ENCODE data around the gene KLHL35. TPM values are rescaled to one million over a fixed set of nuclear protein-coding genes. Genes with fewer than 3 reads are reported as not detected.

The KLHL35 gene
- total and polyA plus RNA-seq, 2 experiments from 2014 or later, result 2.2 to 3.4 TPM

DNA sequence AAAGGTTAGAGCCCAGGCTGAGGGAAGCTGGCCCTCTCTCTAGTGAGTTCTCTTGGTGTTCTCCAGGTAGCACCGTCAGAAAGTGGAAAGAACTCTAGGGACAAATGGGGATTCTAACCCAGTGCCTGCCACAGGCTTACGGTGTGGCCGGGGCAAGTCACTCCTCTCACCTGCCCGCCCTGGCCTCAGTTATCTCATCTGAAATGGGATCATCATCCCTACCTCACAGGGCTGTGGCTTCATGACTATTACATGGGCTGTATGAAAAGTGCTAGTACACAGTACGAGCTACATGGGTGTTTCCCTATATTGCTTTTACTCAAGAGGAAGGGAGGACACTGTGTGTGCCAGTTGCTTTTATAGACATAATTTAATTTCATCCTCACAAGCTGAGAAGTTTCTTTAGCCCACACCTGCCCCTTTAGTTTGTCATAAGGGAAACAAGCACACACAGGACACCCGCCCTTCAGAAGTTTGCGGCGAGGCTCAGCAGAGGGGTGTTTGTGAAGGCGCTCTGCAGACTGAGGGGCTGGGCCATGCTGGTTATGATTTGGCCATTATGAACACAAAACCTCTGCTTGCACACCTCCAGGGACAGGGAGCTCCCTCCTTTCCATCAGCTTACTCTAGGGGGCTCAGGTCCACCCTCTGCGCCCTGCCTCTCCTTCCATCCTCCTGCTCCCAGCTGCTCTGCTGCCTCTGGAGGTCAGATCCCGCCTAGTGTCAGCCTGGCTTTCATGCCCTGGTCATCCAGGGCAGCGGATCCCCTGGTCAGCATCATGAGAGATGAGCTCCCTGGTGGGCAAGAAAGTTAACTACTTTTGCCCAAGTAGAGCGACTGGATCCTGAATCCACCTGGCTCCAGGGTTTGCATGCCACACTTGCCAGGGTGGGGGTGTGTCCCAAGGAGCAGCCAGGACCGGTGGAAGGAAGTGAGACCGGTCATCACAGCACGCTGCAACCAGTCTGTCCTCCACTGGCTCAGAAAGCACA lies 1.2 kb downstream of the KLHL35 start:
- H3K4me3 ChIP-seq, result no peak overlapping the region
- TF ChIP-seq, protein P1, sequence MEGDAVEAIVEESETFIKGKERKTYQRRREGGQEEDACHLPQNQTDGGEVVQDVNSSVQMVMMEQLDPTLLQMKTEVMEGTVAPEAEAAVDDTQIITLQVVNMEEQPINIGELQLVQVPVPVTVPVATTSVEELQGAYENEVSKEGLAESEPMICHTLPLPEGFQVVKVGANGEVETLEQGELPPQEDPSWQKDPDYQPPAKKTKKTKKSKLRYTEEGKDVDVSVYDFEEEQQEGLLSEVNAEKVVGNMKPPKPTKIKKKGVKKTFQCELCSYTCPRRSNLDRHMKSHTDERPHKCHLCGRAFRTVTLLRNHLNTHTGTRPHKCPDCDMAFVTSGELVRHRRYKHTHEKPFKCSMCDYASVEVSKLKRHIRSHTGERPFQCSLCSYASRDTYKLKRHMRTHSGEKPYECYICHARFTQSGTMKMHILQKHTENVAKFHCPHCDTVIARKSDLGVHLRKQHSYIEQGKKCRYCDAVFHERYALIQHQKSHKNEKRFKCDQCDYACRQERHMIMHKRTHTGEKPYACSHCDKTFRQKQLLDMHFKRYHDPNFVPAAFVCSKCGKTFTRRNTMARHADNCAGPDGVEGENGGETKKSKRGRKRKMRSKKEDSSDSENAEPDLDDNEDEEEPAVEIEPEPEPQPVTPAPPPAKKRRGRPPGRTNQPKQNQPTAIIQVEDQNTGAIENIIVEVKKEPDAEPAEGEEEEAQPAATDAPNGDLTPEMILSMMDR (IDR thresholded peaks at IDR 0.05; ENCODE audit: low read depth, low read length), result no peak
- H3K9me3 ChIP-seq (ENCODE audit: low read depth), result no peaks in the 10 kb centered on the region
- H3K4me1 ChIP-seq (ENCODE audit: low read depth), result no peaks in the 10 kb centered on the region
- peaks cover 57% of the 10 kb centered on the region for H3K27me3 ChIP-seq
- no peaks in the 10 kb centered on the region for H3K36me3 ChIP-seq
- no peak for DNase-seq (ENCODE audit: low read depth in 1 of 2, low spot score in 1 of 2)
- H3K27ac ChIP-seq, result no peak overlapping the region

DNA sequence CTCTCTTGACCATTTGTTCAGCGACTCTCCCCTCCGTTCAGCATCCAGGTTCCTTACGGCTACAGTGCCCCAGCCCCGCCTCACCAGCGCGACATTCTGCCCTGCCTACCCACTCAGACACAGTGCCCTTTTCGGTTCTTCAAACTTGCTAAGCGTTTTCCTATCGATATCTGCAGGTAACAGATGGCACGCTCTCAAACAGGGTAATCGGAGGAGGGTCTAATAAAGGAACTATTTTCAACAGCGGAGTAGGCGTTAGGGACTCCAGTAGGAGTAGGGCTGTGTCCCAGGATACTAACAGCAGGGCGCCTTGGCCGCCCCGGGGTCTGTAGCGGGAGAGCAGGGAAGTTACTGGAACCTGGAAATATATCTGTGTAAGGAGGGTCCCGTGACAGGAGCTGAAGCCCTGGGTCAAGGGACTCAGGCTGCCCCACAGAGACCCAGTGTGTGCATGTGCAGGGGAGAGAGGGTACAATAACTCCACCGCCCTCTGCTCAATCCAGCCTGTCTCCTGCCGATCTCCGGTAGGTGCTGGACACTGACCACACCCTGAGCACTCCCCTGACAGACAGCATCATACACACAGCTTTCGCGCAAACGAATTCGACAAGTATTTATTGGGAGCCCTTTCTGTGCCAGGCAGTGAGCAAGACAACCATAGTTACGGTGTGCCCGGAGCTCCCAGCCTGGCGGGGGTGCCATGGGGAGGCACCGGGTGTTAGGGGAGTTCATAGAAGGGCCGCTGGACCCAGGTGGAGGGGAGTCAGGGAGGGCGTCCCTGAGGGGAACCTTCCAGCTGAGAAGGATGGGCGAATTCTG lies 2.1 kb downstream of the KLHL35 start:
- Histone ChIP-seq H3K4me1 (ENCODE audit: low read depth) (no peaks in the 10 kb centered on the region), H3K27me3 (peaks cover 57% of the 10 kb centered on the region), H3K27ac (no peak overlapping the region), H3K36me3 (no peaks in the 10 kb centered on the region), H3K9me3 (ENCODE audit: low read depth) (no peaks in the 10 kb centered on the region), H3K4me3 (peak overlapping the region; percentile 32)
- TF ChIP-seq, protein P1 (IDR thresholded peaks at IDR 0.05; ENCODE audit: low read depth, low read length), result no peak
- no peak for DNase-seq (ENCODE audit: low read depth in 1 of 2, low spot score in 1 of 2)

DNA sequence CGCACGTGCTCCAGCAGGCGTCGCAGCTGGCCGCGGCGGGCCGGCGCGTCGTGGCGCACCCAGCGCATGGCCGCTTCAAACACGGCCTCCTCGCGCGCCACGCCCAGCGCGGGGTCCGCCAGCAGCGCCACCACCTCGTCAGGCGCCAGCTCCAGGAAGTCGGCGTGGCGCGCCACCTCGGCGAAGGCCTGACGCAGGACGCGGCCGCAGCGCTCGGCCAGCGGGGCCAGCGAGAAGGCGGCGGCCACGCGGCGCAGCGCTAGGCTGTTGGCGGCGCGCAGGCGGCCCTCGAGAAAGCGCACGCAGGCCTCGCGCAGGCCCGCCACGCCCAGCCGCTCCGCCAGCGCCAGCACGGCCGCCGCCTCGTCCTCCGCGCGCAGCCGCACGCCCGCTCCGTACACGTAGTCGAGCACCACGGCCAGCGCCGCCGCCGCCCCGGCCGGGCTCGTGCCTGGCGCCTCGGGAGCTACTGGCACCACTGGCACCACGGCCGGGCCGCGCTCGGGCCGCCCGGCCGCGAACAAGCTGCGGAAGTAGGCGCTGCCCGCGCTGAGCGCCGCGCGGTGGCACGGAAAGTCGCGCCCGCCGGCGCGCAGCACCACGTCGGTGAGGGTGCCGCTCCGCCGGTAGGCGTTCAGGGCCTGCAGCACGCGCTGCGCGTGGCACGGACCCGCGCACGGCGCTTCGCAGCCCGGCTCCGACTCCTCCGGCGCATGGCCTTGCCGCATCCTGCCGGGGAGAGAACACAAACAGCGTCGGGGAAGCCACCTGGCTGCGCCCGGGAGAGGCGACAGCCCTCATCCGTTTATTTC lies 2.9 kb downstream of the KLHL35 start:
- H3K36me3 ChIP-seq, result no peaks in the 10 kb centered on the region
- peak overlapping the region; percentile 32 for H3K4me3 ChIP-seq
- H3K4me1 ChIP-seq (ENCODE audit: low read depth), result no peaks in the 10 kb centered on the region
- H3K27ac ChIP-seq, result no peak overlapping the region
- peaks cover 57% of the 10 kb centered on the region for H3K27me3 ChIP-seq
- H3K9me3 ChIP-seq (ENCODE audit: low read depth), result no peaks in the 10 kb centered on the region
- DNase-seq (ENCODE audit: low read depth in 1 of 2, low spot score in 1 of 2), result peak; percentile 81 to 83
- TF ChIP-seq, protein P1 (IDR thresholded peaks at IDR 0.05; ENCODE audit: low read depth, low read length), result no peak

DNA sequence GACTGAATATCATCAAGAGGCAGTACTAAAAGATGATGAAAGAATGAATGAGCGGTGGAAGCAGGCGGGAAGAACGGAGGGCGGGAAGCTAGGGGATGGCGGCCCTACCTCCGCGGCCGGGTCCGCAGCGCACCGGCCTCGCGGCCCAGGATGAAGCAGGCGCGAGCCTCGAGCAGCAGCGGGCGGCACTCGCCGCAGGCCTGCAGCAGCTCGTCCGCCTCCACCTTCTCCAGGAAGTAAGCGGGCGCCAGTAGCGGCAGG lies 3.4 kb downstream of the KLHL35 start:
- no peaks in the 10 kb centered on the region for H3K9me3 ChIP-seq (ENCODE audit: low read depth)
- DNase-seq (ENCODE audit: low read depth in 1 of 2, low spot score in 1 of 2), result no peak
- peaks cover 57% of the 10 kb centered on the region for H3K27me3 ChIP-seq
- no peak overlapping the region for H3K27ac ChIP-seq
- H3K4me1 ChIP-seq (ENCODE audit: low read depth), result peaks cover 5% of the 10 kb centered on the region
- TF ChIP-seq, protein P1 (IDR thresholded peaks at IDR 0.05; ENCODE audit: low read depth, low read length), result no peak
- peak overlapping the region; percentile 32 for H3K4me3 ChIP-seq
- no peaks in the 10 kb centered on the region for H3K36me3 ChIP-seq

DNA sequence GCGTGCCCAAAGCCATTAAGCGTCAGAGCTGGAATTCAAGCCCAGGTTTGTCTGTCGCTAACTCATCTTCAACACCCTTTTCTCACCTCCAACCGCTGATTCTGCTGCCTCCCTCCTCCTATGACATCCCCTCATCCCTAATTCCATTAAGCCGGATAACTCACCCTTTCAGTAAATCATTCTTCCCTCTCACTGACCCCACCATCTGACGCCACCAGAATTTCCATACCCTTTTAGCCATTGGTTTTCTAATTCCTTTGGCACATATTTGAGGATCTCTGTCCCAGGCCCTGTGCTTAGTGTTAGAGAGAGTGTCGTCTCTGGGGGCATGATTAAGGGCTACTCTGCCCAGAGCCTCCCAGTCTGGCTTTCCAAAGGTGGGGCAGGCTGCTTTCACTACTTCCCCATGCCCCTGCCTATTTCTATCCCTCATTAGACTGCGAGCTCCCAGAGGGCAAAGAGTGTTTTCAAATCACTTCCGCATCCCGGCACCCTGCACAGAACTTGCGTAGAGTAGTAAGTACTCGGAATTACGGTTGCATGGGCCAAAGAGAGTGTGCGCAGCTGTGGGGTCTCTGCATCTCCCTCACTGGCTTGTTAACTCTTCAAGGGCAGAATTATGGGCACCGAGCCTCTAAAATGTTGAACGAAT lies 3.9 kb downstream of the KLHL35 start:
- Histone ChIP-seq H3K36me3 (no peaks in the 10 kb centered on the region), H3K9me3 (ENCODE audit: low read depth) (no peaks in the 10 kb centered on the region), H3K27ac (no peak overlapping the region), H3K4me1 (ENCODE audit: low read depth) (peaks cover 9% of the 10 kb centered on the region), H3K27me3 (peaks cover 56% of the 10 kb centered on the region), H3K4me3 (no peak overlapping the region)
- TF ChIP-seq, protein P1 (IDR thresholded peaks at IDR 0.05; ENCODE audit: low read depth, low read length), result no peak
- DNase-seq (ENCODE audit: low read depth in 1 of 2, low spot score in 1 of 2), result no peak
